DOHH2 (cell line): Measurements from ENCODE around the gene FAM98C.

Experiments used
- H3F3A ChIP-seq: fragments of 200-600 bp; sonication (generic), shearing (Covaris generic); 2 replicates; pipeline ENCODE4 v1.6.0; 2016; ENCODE audit warnings: antibody characterized with exemption, mild to moderate bottlenecking; ENCODE audit not compliant: control insufficient read depth, insufficient read depth
- H3K27ac ChIP-seq: fragments of 200-600 bp; sonication (generic); 2 replicates; pipeline ENCODE4 v1.5.1; 2014; ENCODE audit warnings: low read depth, mild to moderate bottlenecking, low read length, moderate library complexity
- H3K27me3 ChIP-seq: fragments of 200-600 bp; sonication (generic); 2 replicates; pipeline ENCODE4 v1.6.1; 2014; ENCODE audit warnings: mild to moderate bottlenecking, low read length, mixed read lengths; ENCODE audit not compliant: control insufficient read depth
- H3K36me3 ChIP-seq: fragments of 200-600 bp; sonication (generic); 2 replicates; pipeline ENCODE4 v1.6.1; 2014; ENCODE audit warnings: mild to moderate bottlenecking, low read length, moderate library complexity, mixed read lengths; ENCODE audit not compliant: control insufficient read depth
- H3K4me1 ChIP-seq: fragments of 200-600 bp; sonication (generic); 2 replicates; pipeline ENCODE4 v1.6.1; 2014; ENCODE audit warnings: mild to moderate bottlenecking, low read length, mixed read lengths; ENCODE audit not compliant: control insufficient read depth
- H3K4me2 ChIP-seq: fragments of 200-600 bp; sonication (generic); 2 replicates; pipeline ENCODE4 v1.6.0; 2014; ENCODE audit warnings: mild to moderate bottlenecking, low read length, moderate library complexity
- H3K4me3 ChIP-seq: fragments of 200-600 bp; sonication (generic); 2 replicates; pipeline ENCODE4 v1.5.1; 2014; ENCODE audit warnings: mild to moderate bottlenecking, low read length, mixed read lengths
- H3K79me2 ChIP-seq: fragments of 200-600 bp; sonication (generic); 2 replicates; pipeline ENCODE4 v1.6.1; 2014; ENCODE audit warnings: mild to moderate bottlenecking, low read length, mixed read lengths; ENCODE audit not compliant: control insufficient read depth
- H3K9me2 ChIP-seq: fragments of 200-600 bp; sonication (generic); replicated peaks from 2 replicates; pipeline ENCODE4 v1.6.1; 2014; ENCODE audit warnings: mild to moderate bottlenecking, low read length, mixed read lengths; ENCODE audit not compliant: control insufficient read depth
- H3K9me3 ChIP-seq: fragments of 200-600 bp; sonication (generic); 2 replicates; pipeline ENCODE4 v1.6.1; 2014; ENCODE audit warnings: antibody characterized with exemption, low read length, mixed read lengths; ENCODE audit not compliant: control insufficient read depth, insufficient read depth
- H4K20me1 ChIP-seq: fragments of 200-600 bp; sonication (generic); 2 replicates; pipeline ENCODE4 v1.6.0; 2014; ENCODE audit warnings: low read depth, mild to moderate bottlenecking, antibody characterized with exemption, low read length, moderate library complexity; ENCODE audit not compliant: control insufficient read depth, insufficient read depth
- EZH2phosphoT487 ChIP-seq: fragments of 200-600 bp; sonication (generic); IDR thresholded peaks from 2 replicates; pipeline ENCODE4 v1.6.1; 2017; ENCODE audit warnings: borderline replicate concordance, mild to moderate bottlenecking, antibody characterized with exemption, low read length, moderate library complexity, mixed read lengths
- TF ChIP-seq, protein P1 (sequence below): fragments of 200-600 bp; sonication (generic); IDR thresholded peaks from one replicate; pipeline ENCODE4 v1.5.1; 2014; ENCODE audit warnings: antibody characterized with exemption, mild to moderate bottlenecking, low read depth, low read length; ENCODE audit not compliant: poor library complexity, severe bottlenecking

Gene FAM98C

DNA sequence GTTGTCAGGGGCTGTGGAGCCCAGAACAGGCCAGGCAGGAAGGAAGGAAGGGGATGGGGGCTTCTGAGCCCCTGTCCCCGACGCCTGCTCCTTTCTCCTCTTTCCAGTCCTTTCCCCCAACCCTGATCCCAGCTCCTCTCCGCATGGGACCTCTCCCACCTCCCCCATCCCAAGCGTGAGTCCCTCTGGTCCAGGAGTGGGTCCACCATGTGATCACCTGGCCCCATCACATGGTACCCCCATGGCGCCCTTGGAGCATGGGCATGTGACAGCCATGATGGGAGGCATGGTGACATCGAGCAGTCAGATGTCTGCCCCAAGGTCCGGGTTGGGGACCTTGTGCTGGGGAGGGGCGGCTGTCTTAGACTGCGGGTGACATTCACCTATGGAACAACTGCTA lies 39.8 kb downstream of the FAM98C start:
- H3K4me1 ChIP-seq: no peaks in the 10 kb centered on the region
- no peaks in the 10 kb centered on the region for H3F3A ChIP-seq
- TF ChIP-seq, protein P1, sequence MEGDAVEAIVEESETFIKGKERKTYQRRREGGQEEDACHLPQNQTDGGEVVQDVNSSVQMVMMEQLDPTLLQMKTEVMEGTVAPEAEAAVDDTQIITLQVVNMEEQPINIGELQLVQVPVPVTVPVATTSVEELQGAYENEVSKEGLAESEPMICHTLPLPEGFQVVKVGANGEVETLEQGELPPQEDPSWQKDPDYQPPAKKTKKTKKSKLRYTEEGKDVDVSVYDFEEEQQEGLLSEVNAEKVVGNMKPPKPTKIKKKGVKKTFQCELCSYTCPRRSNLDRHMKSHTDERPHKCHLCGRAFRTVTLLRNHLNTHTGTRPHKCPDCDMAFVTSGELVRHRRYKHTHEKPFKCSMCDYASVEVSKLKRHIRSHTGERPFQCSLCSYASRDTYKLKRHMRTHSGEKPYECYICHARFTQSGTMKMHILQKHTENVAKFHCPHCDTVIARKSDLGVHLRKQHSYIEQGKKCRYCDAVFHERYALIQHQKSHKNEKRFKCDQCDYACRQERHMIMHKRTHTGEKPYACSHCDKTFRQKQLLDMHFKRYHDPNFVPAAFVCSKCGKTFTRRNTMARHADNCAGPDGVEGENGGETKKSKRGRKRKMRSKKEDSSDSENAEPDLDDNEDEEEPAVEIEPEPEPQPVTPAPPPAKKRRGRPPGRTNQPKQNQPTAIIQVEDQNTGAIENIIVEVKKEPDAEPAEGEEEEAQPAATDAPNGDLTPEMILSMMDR: no peak
- no peak for TF ChIP-seq EZH2phosphoT487
- no peaks in the 10 kb centered on the region for H4K20me1 ChIP-seq
- no peaks in the 10 kb centered on the region for H3K36me3 ChIP-seq
- no peaks in the 10 kb centered on the region for H3K9me2 ChIP-seq
- no peak overlapping the region for H3K4me2 ChIP-seq
- no peaks in the 10 kb centered on the region for H3K27me3 ChIP-seq
- H3K9me3 ChIP-seq: no peaks in the 10 kb centered on the region
- no peak overlapping the region for H3K4me3 ChIP-seq
- no peak overlapping the region for H3K27ac ChIP-seq
- H3K79me2 ChIP-seq: no peaks in the 10 kb centered on the region

DNA sequence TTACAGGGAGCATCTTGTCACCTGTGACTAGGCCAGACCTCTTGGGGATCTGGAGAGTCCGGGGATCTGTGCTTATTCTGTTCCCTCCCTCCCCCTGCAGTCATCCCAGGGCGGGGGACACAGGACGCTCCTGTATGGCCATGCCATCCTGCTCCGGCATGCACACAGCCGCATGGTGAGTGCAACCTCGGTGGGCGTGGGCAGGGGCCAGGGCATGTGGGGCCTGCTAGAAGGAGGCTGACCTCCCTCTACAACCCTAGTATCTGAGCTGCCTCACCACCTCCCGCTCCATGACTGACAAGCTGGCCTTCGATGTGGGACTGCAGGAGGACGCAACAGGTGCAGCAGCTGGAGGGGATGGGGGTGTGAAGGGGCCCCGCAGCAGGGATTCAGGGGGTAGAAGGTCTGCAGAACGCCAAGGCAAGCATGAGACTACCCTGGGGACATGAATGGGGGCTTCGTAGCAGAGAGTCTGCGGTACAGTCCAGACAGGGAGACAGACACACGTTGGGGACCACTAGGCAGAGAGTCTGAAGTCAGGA lies 40.6 kb downstream of the FAM98C start:
- Histone ChIP-seq H3K27me3 (no peaks in the 10 kb centered on the region), H3K4me1 (no peaks in the 10 kb centered on the region), H4K20me1 (no peaks in the 10 kb centered on the region), H3K36me3 (no peaks in the 10 kb centered on the region), H3K9me3 (no peaks in the 10 kb centered on the region), H3K9me2 (no peaks in the 10 kb centered on the region), H3K27ac (no peak overlapping the region), H3F3A (no peaks in the 10 kb centered on the region), H3K4me2 (no peak overlapping the region), H3K79me2 (no peaks in the 10 kb centered on the region), H3K4me3 (no peak overlapping the region)
- TF ChIP-seq, protein P1: no peak
- no peak for TF ChIP-seq EZH2phosphoT487

DNA sequence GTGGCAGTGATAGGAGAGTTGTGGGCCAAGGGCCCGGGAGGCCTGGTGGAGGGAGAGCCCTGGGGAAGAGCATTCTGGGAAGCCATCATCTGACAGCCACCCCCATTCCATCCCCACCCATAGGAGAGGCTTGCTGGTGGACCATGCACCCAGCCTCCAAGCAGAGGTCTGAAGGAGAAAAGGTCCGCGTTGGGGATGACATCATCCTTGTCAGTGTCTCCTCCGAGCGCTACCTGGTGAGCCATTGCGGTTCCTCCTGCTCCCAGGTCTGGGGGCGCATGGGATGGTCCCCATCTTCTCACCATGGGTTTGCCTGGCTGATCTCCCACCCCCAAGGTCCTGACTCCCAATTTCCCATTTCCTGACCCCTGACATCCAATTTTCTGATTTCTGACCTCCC lies 41.1 kb downstream of the FAM98C start:
- Histone ChIP-seq H3F3A (no peaks in the 10 kb centered on the region), H3K9me2 (no peaks in the 10 kb centered on the region), H3K36me3 (no peaks in the 10 kb centered on the region), H3K4me2 (no peak overlapping the region), H4K20me1 (no peaks in the 10 kb centered on the region), H3K9me3 (no peaks in the 10 kb centered on the region), H3K79me2 (no peaks in the 10 kb centered on the region), H3K27ac (no peak overlapping the region), H3K27me3 (no peaks in the 10 kb centered on the region), H3K4me3 (no peak overlapping the region), H3K4me1 (no peaks in the 10 kb centered on the region)
- no peak for TF ChIP-seq EZH2phosphoT487
- TF ChIP-seq, protein P1: no peak
